Activated naive CD4-positive, alpha-beta T cell treated with anti-CD3 and anti-CD28 coated beads, Interleukin-2, amount 50 U/mL, for 16 hours (primary cell): ENCODE measurements around the gene XNDC1N.

Source experiments
- DNase-seq: peaks from one replicate; pipeline ENCODE4 v3.0.0-alpha.2; 2020

XNDC1N gene, protein sequence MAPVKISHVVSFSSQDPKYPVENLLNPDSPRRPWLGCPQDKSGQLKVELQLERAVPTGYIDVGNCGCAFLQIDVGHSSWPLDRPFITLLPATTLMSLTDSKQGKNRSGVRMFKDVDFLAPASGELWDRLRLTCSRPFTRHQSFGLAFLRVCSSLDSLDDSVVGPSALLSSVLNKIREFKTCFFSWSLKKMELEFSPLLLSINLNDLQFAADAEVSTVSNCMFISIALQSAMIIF

DNA sequence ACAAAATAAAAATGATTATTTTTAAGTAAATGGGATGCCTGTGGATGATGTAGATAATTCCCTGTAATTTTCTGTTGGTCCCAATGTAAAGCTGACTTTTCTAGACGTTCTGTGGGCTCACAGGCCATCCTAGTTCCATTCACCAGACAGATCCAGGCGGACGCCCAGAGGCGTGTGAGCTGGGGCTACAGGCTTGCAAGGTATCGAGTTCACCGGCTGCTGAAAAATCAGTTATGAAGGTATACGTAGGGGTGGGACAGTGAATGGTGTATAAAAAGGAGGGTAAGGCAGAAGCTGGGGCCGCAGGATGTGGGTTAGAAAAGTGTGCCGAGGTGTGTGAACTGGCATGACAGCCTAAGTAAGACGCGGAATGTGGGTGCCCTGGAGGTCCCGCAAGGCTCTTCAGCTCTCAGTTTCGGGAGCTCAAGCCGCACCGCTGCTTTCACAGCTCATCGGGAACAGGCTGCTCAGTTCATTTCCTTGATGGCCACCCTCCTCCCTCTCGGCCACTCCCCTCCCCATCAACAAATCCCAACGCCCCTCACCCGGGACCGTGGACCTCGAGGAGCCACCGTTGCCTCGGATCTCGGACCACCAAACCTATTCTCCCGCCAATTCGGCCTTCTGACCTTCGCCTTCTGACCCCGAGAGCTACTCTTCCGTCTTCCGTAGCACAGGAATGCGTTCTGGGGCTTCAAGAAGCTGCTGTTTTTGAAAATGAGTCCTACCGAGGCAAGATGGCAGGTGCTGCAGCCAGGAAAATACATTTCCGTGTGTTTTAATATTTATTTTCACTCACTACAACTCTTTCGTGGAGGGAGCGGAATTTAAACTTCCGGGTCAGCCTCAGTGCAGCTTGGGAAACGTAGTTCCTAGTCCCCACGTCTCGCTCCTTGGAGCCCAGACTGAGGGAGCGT lies at the start of gene XNDC1N:
XNDC1N (minus strand) TSS at position 775 of the 917 bp plus-strand sequence. CDS start 5,241 bp downstream, outside the sequence.
- peak; percentile 79 for DNase-seq

DNA sequence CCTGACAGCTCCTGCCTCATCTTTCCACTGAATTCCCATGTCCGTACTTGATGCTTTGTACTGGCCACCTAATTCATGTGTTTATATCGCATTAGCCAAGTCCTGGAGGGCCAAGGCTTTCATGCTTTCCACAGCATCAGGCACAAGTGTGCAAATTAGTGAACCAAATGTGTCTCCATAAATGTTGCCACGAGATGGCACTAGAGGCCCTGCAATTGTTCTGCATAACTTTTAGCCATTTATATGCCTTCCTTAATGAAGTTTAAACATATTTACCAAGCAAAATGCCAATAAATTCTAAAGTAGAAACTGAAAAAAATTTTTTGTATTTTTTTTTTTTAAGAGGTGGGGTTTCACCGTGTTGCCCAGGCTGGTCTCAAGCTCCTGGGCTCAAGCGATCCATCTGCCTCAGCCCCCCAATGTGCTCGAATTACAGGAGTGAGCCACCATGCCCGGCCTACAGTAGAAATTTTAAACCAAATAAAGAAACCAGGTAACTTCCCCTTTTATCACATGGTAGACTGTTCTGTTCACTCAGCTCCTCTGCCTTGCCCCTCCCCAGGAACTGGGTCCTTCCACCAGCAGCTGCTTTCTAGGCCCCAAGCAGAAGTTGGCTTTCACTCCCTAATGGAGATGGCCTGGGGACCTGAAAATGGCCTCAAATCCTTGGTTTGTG lies 49.5 kb upstream of the XNDC1N start:
- DNase-seq = peak; percentile 46

DNA sequence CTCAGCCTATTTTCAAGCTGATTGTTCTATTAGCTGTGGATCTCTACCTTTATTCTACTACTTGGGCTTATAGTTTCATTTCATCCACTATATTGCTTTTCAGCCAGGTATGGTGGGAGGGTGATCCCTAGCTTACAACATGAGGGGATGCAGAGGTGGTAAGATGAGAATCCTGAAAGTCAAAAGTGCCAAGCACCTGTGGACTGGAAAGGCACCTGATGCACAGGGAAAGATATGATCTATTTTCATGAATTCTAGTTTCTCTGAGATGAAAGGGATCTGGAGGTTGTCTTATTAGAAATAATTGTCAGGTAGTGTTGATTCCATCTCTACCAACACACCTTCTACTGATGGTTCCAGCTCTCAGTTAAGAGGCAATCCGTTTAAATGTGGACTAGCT lies 48.7 kb upstream of the XNDC1N start:
- DNase-seq = no peak

DNA sequence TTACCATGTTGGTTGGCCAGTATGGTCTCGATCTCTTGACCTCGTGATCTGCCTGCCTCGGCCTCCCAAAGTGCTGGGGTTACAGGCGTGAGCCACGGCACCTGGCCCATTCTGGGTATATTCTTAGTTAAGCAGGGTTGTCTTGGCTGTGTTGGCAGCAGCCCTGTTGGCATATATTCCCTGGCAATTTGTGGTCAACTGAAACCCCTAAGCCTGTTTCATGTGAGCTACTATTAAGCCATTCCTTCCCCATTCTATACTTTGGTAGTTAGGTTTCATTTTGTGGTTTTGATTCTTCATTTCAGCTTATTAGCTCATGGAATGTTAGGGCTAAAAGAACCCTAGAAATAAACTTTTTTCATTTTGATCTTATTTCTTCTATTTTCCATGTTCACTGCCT lies 48.2 kb upstream of the XNDC1N start:
- no peak for DNase-seq

DNA sequence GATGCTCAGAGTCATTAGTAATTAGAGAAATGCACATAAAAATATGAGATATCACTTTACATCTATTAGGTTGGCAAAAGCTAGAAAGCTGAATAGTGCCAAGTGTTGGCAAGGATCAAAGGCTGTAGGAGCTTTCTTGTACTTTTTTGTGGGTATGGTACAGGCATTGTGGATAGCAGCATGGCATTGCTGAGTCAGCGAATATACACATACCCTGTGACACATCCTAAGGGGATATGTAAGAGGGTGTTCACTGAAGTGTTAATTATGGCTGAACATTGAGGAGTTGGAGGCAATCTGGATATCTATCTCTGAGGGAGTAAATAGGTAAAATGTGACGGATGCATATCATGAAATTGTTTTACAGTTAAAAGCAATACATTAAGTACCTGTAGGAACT lies 43.3 kb upstream of the XNDC1N start:
- DNase-seq = no peak

DNA sequence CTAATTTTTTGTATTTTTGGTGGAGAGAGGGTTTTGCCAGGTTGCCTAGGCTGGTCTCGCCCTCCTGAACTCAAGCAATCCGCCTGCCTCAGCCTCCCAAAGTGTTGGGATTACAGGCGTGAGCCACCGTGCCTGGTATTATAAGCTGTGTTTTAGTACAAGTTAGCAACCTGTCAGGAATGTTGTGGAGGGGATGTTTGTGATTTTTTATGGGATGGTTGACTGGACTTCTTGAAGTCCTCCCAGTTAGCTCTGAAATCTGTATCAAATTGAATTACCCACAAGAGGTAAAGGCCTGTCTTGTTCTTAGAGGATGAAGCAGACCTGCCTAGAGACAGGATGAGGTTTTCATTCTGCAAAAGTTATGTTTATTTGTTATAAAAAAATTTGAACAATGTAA lies 36.2 kb upstream of the XNDC1N start:
- no peak for DNase-seq

DNA sequence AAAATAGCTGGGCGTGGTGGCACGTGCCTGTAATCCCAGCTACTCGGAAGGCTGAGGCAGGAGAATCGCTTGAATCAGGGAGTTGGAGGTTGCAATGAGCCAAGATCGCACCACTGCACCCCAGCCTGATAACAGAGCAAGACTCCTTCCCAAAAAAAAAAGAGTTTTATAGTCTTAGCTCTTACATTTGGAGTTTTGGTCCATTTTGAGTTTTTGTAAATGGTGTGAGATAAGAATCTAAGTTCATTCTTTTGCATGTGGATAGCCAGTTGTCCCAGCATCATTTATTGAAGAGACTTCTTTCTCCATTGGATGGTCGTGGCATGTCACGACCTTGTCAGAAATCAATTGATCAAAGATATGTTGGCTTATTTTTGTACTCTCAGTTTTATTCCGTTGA lies 35.1 kb upstream of the XNDC1N start:
- no peak for DNase-seq

DNA sequence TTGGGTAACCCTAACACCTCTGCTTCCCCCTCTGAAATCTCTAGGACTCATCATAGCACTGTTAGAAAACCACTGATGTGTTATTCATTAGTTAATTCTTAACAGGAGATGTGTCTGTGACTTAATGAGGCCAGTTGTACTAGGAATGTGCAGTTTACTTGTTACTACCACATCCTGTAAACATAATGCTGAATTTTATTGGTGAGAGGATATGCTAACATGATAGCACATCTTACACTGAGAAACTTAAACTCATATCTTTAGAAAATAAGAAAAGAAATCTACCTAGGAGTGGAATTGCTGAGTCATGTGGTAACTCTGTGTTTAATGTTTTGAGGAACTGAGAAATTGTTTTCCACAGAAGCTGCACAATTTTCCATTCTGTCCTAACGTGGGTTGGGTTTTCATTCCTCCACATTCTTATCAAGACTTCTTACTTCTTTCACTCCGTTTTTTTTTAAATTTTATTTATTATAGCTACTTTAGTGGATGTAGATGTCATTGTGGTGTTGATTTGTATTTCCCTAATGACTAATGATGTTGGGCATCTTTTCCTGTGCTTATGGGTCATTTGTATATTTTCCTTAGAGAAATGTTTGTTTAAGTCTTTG lies 34.1 kb upstream of the XNDC1N start:
- no peak for DNase-seq

DNA sequence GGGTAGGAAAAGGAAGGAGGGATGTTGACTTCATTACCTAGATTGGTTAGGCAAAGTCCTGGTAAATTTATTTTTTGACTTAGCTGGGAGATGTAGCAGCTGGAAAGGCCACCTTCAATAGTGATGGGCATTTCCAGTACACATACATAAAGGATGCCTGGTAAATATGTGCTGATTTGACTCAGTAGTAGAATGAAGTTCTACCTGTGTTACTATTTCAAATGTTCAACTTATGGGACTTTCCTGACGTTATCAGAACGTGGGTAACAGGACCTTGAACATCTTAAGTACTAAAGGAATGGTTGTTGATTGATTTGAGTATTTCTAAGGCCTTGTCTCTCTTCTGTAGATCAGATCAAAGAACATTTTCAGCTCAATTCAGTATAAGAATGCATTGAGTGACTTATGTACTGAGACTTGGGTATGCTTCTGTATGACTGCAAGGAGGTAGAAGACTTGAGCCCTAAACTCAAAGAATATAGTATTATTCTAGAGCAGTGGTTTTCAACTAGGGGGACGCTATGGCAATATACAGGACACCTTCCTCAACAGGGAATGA lies 27.6 kb upstream of the XNDC1N start:
- DNase-seq = no peak

DNA sequence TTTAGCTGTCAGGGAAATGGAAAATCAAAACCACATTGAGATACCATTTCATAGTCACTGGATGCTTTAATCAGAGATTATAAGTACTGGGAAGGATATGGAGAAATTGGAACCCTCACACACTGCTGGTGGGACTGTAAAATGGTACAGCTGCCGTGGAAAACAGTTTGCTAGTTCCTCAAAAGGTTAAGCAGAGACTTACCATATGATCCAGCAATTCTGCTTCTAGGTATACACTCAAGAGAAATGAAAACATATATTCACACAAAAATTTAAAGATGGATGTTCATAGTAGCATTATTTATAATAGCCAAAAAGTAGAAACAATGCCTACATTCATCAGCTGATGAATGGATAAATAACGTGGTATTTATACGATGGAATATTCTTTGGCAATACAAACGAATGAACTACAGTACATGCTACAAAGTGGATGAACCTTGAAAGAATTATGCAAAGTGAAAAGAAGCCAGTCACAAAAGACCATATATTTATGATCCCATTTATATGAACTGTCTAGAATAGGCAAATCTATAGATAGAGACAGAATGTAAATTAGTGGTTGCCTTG lies 23.4 kb upstream of the XNDC1N start:
- no peak for DNase-seq

DNA sequence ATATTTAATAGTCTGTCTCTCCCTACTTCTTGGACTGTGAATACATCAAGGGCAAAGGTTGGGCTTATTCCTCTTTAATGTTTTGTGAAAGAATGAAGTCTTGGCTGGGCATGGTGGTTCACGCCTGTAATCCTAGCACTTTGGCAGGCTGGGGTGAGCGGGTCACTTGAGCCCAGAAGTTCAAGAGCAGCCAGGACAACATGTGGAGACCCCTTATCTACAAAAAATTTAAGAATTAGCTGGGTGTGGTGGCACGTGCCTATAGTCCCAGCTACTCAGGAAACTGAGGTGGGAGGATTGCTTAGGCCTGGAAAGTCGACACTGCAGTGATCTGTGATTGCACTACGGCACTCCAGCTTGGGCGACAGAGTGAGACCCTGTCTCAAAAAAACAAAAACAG lies 20.6 kb upstream of the XNDC1N start:
- no peak for DNase-seq

DNA sequence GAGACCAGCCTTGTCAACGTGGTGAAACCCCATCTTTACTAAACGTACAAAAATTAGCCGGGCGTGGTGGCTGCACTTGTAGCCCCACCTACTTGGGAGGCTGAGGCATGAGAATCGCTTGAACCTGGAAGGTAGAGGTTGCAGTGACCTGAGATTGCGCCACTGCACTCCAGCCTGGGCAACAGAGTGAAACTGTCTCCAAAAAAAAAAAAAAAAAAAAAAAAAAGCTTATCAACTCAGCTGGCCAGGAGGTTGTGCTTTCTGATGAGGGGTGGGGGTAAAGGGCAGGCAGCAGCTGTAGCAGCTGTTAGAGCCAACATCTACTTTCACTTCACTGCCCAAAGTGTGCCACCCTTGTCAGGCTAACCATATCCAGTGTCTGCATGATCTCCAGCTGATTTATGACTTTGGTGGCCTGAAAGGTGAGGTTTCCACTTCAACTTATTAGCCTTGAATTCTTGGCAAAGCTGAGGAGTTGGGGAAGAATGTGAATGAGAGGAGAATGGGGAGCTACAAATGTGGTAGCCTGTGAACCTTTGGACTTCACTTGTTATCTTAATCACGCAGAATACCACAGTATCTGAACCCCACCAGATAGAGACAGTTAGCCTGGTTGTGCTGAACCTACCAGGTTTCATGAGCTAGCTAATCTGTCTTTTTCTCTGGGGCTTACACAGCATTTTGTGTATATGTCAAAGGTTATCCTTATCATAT lies 20.1 kb upstream of the XNDC1N start:
- no peak for DNase-seq

DNA sequence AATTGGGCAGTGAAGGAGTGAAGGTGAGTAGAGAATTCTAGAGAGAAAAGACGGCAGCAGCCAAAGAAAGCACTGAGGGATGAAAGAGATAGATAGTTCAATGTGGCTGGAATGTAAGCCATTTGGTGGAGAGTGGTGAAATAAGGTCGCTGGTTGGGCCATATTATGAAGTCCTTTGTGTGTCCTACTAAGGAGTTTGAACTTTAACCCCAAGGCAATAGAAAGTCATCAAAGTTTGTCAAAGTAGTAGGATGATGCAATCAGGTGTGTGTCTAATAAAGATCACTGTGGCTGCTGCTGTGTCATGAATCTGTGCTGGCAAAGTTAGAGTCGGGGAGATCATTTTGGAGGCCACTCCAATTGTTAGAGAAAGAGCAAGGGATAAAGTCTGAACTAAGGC lies 19.1 kb upstream of the XNDC1N start:
- DNase-seq = no peak

DNA sequence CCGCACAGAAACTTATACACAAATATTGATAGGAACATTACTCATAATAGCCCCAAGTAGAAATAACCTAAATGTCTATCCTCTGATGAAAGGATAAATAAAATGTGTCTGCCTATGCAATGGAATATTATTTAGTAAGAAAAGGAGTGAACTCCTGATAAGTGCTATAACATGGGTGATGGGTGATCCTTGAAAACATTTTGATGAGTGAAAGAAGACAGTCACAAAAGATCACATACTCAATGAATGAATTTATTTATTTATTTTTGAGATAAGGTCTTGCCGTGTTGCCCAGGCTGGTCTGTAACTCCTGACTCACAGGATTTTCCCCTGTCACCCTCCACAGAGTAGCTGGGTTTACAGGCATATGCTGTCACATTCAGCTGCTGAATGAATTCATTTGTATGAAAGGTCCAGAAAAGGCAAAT lies 17.8 kb upstream of the XNDC1N start:
- DNase-seq = no peak

DNA sequence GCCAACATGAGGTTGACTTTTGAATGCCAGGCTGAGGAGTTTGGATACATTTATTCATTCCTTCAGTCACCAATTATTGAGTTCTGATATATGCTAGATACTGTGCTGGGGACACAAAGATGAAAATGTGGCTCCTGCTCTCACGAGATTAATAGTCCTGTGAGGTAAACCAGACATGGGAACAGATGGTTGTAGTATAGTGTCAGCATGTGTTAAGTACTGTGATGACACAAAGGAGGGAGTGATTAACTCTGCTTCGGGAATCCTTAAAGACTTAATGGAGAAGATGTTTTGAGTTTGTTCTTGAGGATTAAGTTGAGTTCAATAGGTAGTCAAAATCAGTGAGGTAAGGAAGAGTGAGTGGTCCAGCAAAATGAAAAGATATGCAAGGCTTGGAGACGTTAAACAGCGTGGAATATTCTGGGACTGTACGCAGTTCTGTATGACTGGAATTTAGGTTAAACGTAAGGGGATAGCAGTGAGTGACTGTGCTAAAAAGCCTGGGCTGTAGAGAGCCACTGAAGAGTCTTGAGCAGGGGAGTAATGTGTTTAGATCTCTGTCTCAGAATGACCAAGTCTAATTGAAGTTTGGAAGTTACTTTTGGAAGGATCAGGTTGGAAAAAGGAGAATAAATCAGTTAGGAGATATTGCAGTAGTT lies 12.3 kb upstream of the XNDC1N start:
- DNase-seq = no peak

DNA sequence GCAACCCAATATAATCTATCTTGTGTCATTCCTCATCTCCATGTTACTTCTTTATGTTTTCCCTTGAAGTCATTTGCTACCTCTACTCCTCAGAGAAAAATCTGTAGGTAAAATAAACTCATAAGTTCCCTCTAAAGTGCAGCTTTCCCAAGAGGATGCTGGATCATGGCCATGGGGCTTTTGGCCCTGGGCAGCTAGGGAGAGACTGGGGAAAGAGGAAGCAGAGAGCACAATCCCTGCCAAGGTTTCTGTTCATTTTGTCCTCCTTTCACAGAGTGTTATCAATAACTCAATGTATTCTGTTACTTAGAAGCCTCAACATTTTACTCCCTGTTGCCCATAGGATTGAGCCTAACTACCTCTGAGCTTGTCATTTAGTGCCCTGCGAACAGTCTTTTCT lies 9.4 kb upstream of the XNDC1N start:
- no peak for DNase-seq

DNA sequence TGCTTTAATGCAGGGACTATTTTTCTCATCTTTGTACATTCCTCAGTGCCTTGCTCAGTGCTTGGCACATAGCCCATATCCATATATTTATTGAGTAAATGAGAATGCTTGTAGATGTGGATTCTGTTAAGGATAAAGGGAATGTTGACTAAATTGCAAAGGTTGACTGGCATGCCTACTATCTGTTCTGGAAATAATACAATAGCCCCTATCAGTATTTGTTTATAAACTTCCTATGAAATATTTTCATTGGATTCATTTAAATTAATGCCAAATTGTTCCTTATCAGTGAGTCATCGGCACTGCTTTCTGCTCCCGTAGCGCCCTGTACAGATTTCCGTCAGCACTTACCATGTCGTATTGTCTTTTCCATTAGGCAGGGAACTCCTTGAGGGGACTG lies 8.4 kb upstream of the XNDC1N start:
- no peak for DNase-seq

DNA sequence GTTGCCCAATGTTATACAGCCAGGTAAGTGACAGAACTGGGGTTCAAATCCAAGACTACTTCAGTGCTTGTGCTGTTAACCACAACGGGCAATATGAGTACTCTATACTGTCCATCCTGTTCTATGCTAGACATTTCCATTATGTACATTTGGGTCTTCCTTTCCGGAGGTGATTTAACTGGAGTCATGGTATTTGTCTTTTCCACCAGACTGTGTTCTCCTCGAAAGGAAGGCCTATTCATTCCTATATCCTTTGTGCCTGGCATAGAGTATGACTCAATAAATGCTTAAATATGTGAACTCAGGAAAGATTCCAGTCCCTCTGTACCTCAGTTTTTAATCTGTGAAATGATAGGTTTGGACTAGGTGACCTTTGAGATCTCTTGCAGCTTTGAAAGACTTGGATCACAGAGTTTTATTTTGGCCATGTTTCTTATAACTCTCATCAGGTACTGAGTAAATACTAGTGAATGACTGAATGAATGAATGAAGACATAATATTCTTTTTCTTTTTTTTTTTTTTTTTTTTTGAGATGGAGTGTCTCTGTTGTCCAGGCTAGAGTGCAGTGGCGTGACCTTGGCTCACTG lies 7.0 kb upstream of the XNDC1N start:
- DNase-seq = no peak

DNA sequence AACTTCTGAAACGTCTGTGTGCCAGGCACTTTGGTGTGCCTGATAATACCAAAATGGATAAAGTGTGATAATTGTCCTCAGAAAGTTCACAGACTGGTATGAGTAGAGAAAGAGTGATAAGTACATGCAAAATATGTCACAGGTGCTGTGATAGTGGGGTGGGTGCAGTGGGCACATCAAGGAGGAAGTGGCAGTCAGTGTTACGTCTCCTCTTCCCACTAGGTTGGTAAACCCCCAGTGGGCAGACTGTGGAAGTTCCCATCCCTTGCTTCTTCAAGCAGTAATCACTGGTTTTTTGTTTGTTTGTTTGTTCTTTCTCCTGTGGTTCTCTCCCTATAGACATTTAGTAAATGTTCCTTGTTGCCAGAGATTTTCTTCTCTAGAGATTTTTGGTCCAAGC lies 5.8 kb upstream of the XNDC1N start:
- DNase-seq = no peak

DNA sequence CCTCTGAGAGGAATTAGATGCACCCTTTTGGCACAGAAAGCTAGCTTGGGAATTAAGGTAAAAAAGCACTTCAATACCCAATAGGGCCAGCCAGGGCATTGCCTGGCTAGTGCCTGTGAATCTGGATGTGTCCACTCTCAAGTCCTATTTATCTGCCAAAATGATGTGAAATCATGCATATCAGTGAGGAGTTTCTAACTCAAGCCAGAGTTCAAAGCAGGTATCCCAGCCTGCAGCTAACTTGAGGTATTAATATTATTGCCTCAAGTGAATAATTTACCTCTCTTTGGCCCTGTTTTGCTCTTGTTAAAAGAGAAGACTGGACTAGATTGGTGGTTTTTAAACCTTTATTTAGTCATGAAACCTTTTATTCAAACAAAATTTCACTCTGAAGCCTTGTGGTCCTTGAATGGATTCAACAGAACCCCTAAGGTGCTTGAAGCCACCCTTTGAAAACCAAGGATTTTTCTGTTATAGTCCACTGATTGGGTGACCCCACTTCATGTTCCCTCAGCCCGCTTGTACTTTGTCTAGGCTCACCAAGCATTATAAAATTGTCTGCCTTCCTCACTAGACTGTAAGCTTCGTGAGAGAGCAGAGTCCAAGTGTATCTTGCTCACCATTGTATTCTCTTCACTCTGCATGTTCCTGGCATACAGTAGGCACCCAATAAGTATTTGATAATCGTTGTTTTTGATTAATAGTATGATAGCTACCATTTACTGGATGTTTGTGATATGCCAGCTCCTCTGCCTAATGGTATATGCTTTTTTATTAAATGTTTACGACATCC lies 4.9 kb upstream of the XNDC1N start:
- no peak for DNase-seq
